A549 (cell line): Measurements from ENCODE around the gene ZC3H14. TPM values are rescaled to one million over a fixed set of nuclear protein-coding genes. Genes with fewer than 3 reads are reported as not detected.

Experiments
- BCL3 ChIP-seq: fragments of >200 bp; sonication (Bioruptor Twin); formaldehyde crosslinking; IDR thresholded peaks from 3 replicates; pipeline ENCODE4 v1.6.1; 2016
- BHLHE40 ChIP-seq: IDR thresholded peaks from 2 replicates; pipeline ENCODE4 v1.6.1; 2012; ENCODE audit warnings: low read depth, low read length, inconsistent platforms
- CBX8 ChIP-seq: fragments of 200-600 bp; sonication (generic); IDR thresholded peaks from 2 replicates; pipeline ENCODE4 v1.6.1; 2016
- CEBPB ChIP-seq, 2 experiments: fragments of >200 bp in 1 of 2; sonication (Bioruptor Twin) in 1 of 2; formaldehyde crosslinking in 1 of 2; IDR thresholded peaks; 2 replicates each; pipeline ENCODE4 v1.6.1; 2012 to 2016
- CHD2 ChIP-seq: fragments of 150-350 bp; IDR thresholded peaks from 2 replicates; pipeline ENCODE4 v1.6.1; 2014; ENCODE audit warnings: low read length; ENCODE audit not compliant: partially characterized antibody
- EHMT2 ChIP-seq: fragments of 200-600 bp; sonication (generic); IDR thresholded peaks from 2 replicates; pipeline ENCODE4 v1.6.1; 2016; ENCODE audit warnings: antibody characterized with exemption, low read depth, mild to moderate bottlenecking, moderate library complexity
- EP300 ChIP-seq, 2 experiments: fragments of >200 bp; sonication (Bioruptor Twin); formaldehyde crosslinking; IDR thresholded peaks; 2 replicates in 1 of 2; 3 replicates in 1 of 2; pipeline ENCODE4 v1.6.1; 2016 to 2017
- FOSB ChIP-seq: fragments of 250-450 bp; sonication (Bioruptor Pico); IDR thresholded peaks from 2 replicates; pipeline ENCODE4 v1.5.0; 2020; ENCODE audit warnings: mild to moderate bottlenecking, moderate library complexity
- GATA3 ChIP-seq: IDR thresholded peaks from 2 replicates; pipeline ENCODE4 v1.6.1; 2012; ENCODE audit warnings: borderline replicate concordance
- HDAC2 ChIP-seq: fragments of 200-600 bp; sonication (generic); IDR thresholded peaks from 2 replicates; pipeline ENCODE4 v1.6.1; 2016
- HES2 ChIP-seq: fragments of >200 bp; sonication (Bioruptor Twin); formaldehyde crosslinking; IDR thresholded peaks from 2 replicates; pipeline ENCODE4 v1.6.1; 2016
- HOXB13 ChIP-seq: fragments of 250-450 bp; sonication (Bioruptor Pico); IDR thresholded peaks from 2 replicates; pipeline ENCODE4 v1.5.0; 2020; ENCODE audit warnings: low read depth, mild to moderate bottlenecking, moderate library complexity
- JUNB ChIP-seq: fragments of >200 bp; sonication (Bioruptor Twin); formaldehyde crosslinking; IDR thresholded peaks from 2 replicates; pipeline ENCODE4 v1.6.1; 2016
- MAZ ChIP-seq: fragments of 150-350 bp; IDR thresholded peaks from 2 replicates; pipeline ENCODE4 v1.6.1; 2014; ENCODE audit warnings: antibody characterized with exemption, low read depth, low read length, borderline replicate concordance
- NFE2L2 ChIP-seq: fragments of 150-350 bp; conservative IDR thresholded peaks from 2 replicates; pipeline ENCODE4 v1.6.1; 2014; ENCODE audit warnings: low read length
- NR3C1 ChIP-seq: fragments of >200 bp; sonication (Bioruptor Twin); formaldehyde crosslinking; IDR thresholded peaks from 3 replicates; pipeline ENCODE4 v1.6.1; 2017
- POLR2A ChIP-seq: IDR thresholded peaks from 2 replicates; pipeline ENCODE4 v1.6.1; 2012; ENCODE audit warnings: mild to moderate bottlenecking, low read length
- REST ChIP-seq: fragments of 200-600 bp; sonication (generic); IDR thresholded peaks from 2 replicates; pipeline ENCODE4 v1.6.1; 2016; ENCODE audit warnings: antibody characterized with exemption, mild to moderate bottlenecking, moderate library complexity
- RNF2 ChIP-seq: fragments of 200-600 bp; sonication (generic); IDR thresholded peaks from 2 replicates; pipeline ENCODE4 v1.6.1; 2016; ENCODE audit warnings: low read depth, mild to moderate bottlenecking, antibody characterized with exemption, moderate library complexity, borderline replicate concordance
- TP53 ChIP-seq: fragments of 250-450 bp; sonication (Bioruptor Pico); IDR thresholded peaks from 2 replicates; pipeline ENCODE4 v1.5.0; 2021; ENCODE audit warnings: mild to moderate bottlenecking, moderate library complexity
- polyA plus RNA-seq, 4 experiments: library from polyadenylated mRNA; depleted of rRNA in 3 of 4; stranded (reverse); fragments of >200 nt; fragmentation: RNase III in 1 of 4; extraction: RNeasy Plus Mini Kit Qiagen cat#74134 plus additional on column Dnase treatment in 1 of 4; gene quantifications; 2 replicates in 3 of 4; 3 replicates in 1 of 4; pipeline ENCODE4 v1.2.3, GENCODE V29; 2011 to 2017
- TF ChIP-seq, protein P1 (sequence below): IDR thresholded peaks from 2 replicates; pipeline ENCODE4 v1.6.1; 2012; ENCODE audit warnings: low read depth, borderline replicate concordance
- TF ChIP-seq, protein P2 (sequence below): fragments of 250-450 bp; sonication (Bioruptor Pico); IDR thresholded peaks from 2 replicates; pipeline ENCODE4 v1.5.0; 2020; ENCODE audit warnings: low read depth, mild to moderate bottlenecking, moderate library complexity
- TF ChIP-seq, protein P3 (sequence below): fragments of >200 bp; sonication (Bioruptor Twin); formaldehyde crosslinking; IDR thresholded peaks from 3 replicates; pipeline ENCODE4 v1.5.1; 2016
- TF ChIP-seq, protein P4 (sequence below): IDR thresholded peaks from 2 replicates; pipeline ENCODE4 v1.6.1; 2012

Gene ZC3H14
- polyA plus RNA-seq, 2 of the 4 experiments (the other 2 are of a cell fraction), result 64.5 to 141 TPM

DNA sequence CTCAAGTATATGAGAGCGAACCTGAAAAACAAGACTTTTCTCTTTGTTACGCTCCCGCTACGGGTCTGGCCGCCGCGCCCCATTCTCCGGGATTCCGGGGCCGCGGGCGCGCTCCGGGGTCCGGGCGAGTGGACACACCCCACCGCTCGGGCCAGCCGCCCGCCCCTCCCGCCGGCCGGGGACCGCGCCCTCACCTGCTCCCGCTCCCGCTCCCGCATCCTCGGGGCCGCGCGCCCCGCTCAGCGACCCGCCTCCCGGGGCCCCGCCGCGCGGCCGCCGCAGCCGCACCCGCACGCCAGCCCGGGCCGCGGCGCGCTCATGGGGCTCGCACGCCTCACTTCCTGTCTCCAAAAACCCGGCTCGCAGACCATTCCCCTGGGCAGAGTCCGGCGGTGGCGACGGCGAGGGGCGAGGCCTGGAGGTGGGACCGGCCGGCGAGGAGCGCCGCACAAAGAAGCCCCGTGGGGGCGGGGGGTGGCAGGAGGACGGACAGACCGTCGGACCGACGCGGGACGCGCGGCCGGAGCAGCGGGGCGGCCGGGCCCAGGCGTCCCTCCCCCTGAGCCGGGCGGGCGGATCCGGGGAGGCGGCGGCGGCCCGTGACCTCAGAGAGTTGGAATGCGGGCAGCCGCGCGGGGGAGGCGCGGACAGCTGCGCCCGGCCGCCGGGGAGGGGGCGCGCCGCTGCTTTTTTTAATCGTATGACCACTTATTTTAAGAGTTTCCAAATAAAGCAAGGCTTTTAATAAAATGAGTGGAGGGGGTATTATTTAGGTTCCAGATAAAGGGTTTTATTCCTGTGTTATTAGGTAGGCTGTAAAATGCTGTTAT, 8.2 kb upstream of the ZC3H14 start, which contains the start of gene PTPN21 (continued):
- no peak for TF ChIP-seq GATA3
- TF ChIP-seq RNF2, result no peak
- TF ChIP-seq EP300 (IDR thresholded peaks at IDR 0.05), result no peak
- TF ChIP-seq HDAC2, result no peak
- TF ChIP-seq POLR2A, result peak; percentile 36
- TF ChIP-seq REST, result no peak
- TF ChIP-seq EHMT2, result no peak
- TF ChIP-seq, protein P1, sequence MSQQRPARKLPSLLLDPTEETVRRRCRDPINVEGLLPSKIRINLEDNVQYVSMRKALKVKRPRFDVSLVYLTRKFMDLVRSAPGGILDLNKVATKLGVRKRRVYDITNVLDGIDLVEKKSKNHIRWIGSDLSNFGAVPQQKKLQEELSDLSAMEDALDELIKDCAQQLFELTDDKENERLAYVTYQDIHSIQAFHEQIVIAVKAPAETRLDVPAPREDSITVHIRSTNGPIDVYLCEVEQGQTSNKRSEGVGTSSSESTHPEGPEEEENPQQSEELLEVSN, result no peak
- TF ChIP-seq BHLHE40, result no peak
- no peak for TF ChIP-seq CHD2
- no peak for TF ChIP-seq HES2
- TF ChIP-seq JUNB, result no peak
- no peak for TF ChIP-seq MAZ
- TF ChIP-seq BCL3, result peak; percentile 68; the same call in 2 of the 3 replicates
- TF ChIP-seq HOXB13 (CRISPR knock-in tag), result no peak
- TF ChIP-seq TP53 (CRISPR knock-in tag), result no peak
- TF ChIP-seq, protein P2, sequence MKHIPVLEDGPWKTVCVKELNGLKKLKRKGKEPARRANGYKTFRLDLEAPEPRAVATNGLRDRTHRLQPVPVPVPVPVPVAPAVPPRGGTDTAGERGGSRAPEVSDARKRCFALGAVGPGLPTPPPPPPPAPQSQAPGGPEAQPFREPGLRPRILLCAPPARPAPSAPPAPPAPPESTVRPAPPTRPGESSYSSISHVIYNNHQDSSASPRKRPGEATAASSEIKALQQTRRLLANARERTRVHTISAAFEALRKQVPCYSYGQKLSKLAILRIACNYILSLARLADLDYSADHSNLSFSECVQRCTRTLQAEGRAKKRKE (CRISPR knock-in tag), result no peak
- no peak for TF ChIP-seq CBX8
- no peak for TF ChIP-seq NR3C1
- no peak for TF ChIP-seq FOSB (CRISPR knock-in tag)
- no peak for TF ChIP-seq CEBPB (IDR thresholded peaks at IDR 0.05)
- TF ChIP-seq, protein P3, sequence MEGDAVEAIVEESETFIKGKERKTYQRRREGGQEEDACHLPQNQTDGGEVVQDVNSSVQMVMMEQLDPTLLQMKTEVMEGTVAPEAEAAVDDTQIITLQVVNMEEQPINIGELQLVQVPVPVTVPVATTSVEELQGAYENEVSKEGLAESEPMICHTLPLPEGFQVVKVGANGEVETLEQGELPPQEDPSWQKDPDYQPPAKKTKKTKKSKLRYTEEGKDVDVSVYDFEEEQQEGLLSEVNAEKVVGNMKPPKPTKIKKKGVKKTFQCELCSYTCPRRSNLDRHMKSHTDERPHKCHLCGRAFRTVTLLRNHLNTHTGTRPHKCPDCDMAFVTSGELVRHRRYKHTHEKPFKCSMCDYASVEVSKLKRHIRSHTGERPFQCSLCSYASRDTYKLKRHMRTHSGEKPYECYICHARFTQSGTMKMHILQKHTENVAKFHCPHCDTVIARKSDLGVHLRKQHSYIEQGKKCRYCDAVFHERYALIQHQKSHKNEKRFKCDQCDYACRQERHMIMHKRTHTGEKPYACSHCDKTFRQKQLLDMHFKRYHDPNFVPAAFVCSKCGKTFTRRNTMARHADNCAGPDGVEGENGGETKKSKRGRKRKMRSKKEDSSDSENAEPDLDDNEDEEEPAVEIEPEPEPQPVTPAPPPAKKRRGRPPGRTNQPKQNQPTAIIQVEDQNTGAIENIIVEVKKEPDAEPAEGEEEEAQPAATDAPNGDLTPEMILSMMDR, result no peak
- no peak for TF ChIP-seq NFE2L2
- TF ChIP-seq, protein P4, sequence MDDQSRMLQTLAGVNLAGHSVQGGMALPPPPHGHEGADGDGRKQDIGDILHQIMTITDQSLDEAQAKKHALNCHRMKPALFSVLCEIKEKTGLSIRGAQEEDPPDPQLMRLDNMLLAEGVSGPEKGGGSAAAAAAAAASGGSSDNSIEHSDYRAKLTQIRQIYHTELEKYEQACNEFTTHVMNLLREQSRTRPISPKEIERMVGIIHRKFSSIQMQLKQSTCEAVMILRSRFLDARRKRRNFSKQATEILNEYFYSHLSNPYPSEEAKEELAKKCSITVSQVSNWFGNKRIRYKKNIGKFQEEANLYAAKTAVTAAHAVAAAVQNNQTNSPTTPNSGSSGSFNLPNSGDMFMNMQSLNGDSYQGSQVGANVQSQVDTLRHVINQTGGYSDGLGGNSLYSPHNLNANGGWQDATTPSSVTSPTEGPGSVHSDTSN, result no peak
- TF ChIP-seq, all 56 proteins: peak for 7
